Measurements from ENCODE around the gene LPP. TPM values are rescaled to one million over a fixed set of nuclear protein-coding genes. Genes with fewer than 3 reads are reported as not detected.
A peak's percentile ranks its signal among the peaks of the same experiment; 100 is the strongest.

The LPP gene
- total RNA-seq, 1 donor, result 77.4 TPM

DNA sequence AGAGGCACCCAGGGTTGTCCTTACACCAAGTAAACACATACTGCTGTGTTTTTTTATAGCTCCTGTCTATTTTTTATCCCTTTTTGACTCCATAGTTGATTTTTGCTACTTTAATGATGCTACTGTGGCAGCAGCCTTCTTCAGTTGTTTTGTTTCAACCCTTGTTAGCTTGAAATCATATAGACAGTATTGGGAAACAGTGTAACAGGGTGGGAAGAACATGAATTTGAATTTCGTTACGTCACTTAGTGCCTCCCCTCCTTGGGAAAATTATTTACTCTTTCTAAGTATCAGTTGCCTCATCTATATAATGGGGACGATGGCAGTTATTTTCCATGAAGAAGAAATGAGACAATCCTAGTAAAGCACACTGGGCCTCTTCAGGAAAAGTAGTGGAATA lies 608.0 kb downstream of the LPP start:
- no peak for DNase-seq (ENCODE audit: insufficient read length, low spot score, missing footprints)
- Histone ChIP-seq H3K4me1 (ENCODE audit: insufficient read depth, low read length) (peaks cover 3% of the 10 kb centered on the region), H3K9me3 (ENCODE audit: low read depth, low read length) (no peaks in the 10 kb centered on the region), H3K4me3 (ENCODE audit: insufficient read depth, low read length) (no peak overlapping the region), H3K27ac (ENCODE audit: low read depth, low read length) (no peak overlapping the region), H3K4me2 (ENCODE audit: insufficient read depth, low read length) (no peak overlapping the region), H4K20me1 (ENCODE audit: insufficient read depth, low read length) (peaks cover 7% of the 10 kb centered on the region), H3K36me3 (ENCODE audit: insufficient read depth, low read length) (no peaks in the 10 kb centered on the region), H3K79me2 (ENCODE audit: insufficient read depth, low read length) (no peaks in the 10 kb centered on the region), H2AFZ (ENCODE audit: low read length) (no peak overlapping the region), H3K27me3 (ENCODE audit: insufficient read depth, low read length) (no peaks in the 10 kb centered on the region)
- no peak for TF ChIP-seq CTCF (IDR thresholded peaks at IDR 0.05; ENCODE audit: extremely low read depth, low read depth, low read length)

DNA sequence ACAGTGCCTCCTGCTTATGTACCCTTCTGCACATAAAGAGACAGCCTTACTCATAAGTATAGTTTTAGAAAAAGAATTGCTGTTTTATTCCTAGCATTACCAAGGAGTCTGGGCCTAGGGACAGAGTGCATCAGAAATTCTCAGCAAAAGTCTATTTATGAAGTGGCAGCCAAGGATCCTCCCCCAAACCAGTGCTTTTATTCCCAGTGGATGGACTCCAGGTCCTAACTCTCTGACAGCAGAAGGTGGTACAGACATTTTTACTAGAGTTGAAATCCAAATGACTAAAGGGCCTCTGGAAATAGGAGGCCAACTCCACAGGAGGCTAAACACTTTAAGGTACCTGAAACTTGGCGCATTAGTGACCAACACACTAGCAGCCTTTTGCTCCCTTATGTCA lies 610.7 kb downstream of the LPP start:
- H3K36me3 ChIP-seq (ENCODE audit: insufficient read depth, low read length), result no peaks in the 10 kb centered on the region
- DNase-seq (ENCODE audit: insufficient read length, low spot score, missing footprints), result no peak
- no peak for TF ChIP-seq CTCF (IDR thresholded peaks at IDR 0.05; ENCODE audit: extremely low read depth, low read depth, low read length)
- H3K4me1 ChIP-seq (ENCODE audit: insufficient read depth, low read length), result no peaks in the 10 kb centered on the region
- no peak overlapping the region for H2AFZ ChIP-seq (ENCODE audit: low read length)
- no peaks in the 10 kb centered on the region for H3K27me3 ChIP-seq (ENCODE audit: insufficient read depth, low read length)
- H3K4me3 ChIP-seq (ENCODE audit: insufficient read depth, low read length), result no peak overlapping the region
- no peak overlapping the region for H3K27ac ChIP-seq (ENCODE audit: low read depth, low read length)
- no peaks in the 10 kb centered on the region for H3K9me3 ChIP-seq (ENCODE audit: low read depth, low read length)
- H4K20me1 ChIP-seq (ENCODE audit: insufficient read depth, low read length), result peaks cover 7% of the 10 kb centered on the region
- H3K79me2 ChIP-seq (ENCODE audit: insufficient read depth, low read length), result no peaks in the 10 kb centered on the region
- H3K4me2 ChIP-seq (ENCODE audit: insufficient read depth, low read length), result no peak overlapping the region

DNA sequence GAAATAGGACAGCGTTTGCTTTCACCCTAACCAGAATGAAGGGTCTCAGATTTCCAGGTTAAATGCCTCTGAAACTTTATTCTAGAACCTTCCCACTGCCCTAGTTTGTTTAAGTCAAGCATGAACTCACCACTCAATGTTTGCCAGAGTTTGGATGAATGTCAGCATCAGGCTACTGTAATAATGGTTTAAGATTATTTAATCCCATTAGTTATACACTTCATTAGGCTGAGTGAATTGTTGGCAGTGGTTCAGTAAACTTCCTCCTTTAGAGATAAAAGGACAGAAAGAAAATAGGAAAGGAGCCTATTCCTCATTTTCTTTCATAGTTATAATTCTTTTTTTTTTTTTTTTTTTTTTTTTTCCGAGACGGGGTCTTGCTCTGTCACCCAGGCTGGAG lies 615.9 kb downstream of the LPP start:
- Histone ChIP-seq H3K27me3 (ENCODE audit: insufficient read depth, low read length) (no peaks in the 10 kb centered on the region), H3K27ac (ENCODE audit: low read depth, low read length) (no peak overlapping the region), H3K9me3 (ENCODE audit: low read depth, low read length) (no peaks in the 10 kb centered on the region), H4K20me1 (ENCODE audit: insufficient read depth, low read length) (no peaks in the 10 kb centered on the region), H2AFZ (ENCODE audit: low read length) (no peak overlapping the region), H3K4me3 (ENCODE audit: insufficient read depth, low read length) (no peak overlapping the region), H3K4me2 (ENCODE audit: insufficient read depth, low read length) (no peak overlapping the region), H3K4me1 (ENCODE audit: insufficient read depth, low read length) (peaks cover 6% of the 10 kb centered on the region), H3K36me3 (ENCODE audit: insufficient read depth, low read length) (no peaks in the 10 kb centered on the region), H3K79me2 (ENCODE audit: insufficient read depth, low read length) (no peaks in the 10 kb centered on the region)
- TF ChIP-seq CTCF (IDR thresholded peaks at IDR 0.05; ENCODE audit: extremely low read depth, low read depth, low read length), result no peak
- DNase-seq (ENCODE audit: insufficient read length, low spot score, missing footprints), result no peak

GRCh38 chr3:188772886-188773285 lies 618.9 kb downstream of the LPP start:
- H2AFZ ChIP-seq (ENCODE audit: low read length), result no peak overlapping the region
- H3K27me3 ChIP-seq (ENCODE audit: insufficient read depth, low read length), result no peaks in the 10 kb centered on the region
- H3K27ac ChIP-seq (ENCODE audit: low read depth, low read length), result no peak overlapping the region
- no peak for TF ChIP-seq CTCF (IDR thresholded peaks at IDR 0.05; ENCODE audit: extremely low read depth, low read depth, low read length)
- peaks cover 10% of the 10 kb centered on the region for H3K4me1 ChIP-seq (ENCODE audit: insufficient read depth, low read length)
- no peaks in the 10 kb centered on the region for H4K20me1 ChIP-seq (ENCODE audit: insufficient read depth, low read length)
- H3K79me2 ChIP-seq (ENCODE audit: insufficient read depth, low read length), result peaks cover 4% of the 10 kb centered on the region
- H3K4me3 ChIP-seq (ENCODE audit: insufficient read depth, low read length), result no peak overlapping the region
- DNase-seq (ENCODE audit: insufficient read length, low spot score, missing footprints), result peak; percentile 90
- no peaks in the 10 kb centered on the region for H3K36me3 ChIP-seq (ENCODE audit: insufficient read depth, low read length)
- H3K4me2 ChIP-seq (ENCODE audit: insufficient read depth, low read length), result peak overlapping the region; percentile 41
- H3K9me3 ChIP-seq (ENCODE audit: low read depth, low read length), result no peaks in the 10 kb centered on the region
